ENCODE measurements around the gene CD244.
A peak's percentile ranks its signal among the peaks of the same experiment; 100 is the strongest.
"Not testable (repeated sequence)": the region's sequence is repeated elsewhere in the genome, so short reads cannot be mapped to it uniquely, and the experiment has no call there.

CD244 gene

GRCh38 chr1:160808289-160808688 lies 54.4 kb downstream of the CD244 start:
- no peak for DNase-seq

- no peak for DNase-seq
These were observed 54.9 kb downstream of the CD244 start for GRCh38 chr1:160807738-160808137.

GRCh38 chr1:160807247-160807646 lies 55.4 kb downstream of the CD244 start:
- no peak for DNase-seq

- no peak for DNase-seq
These were observed 55.9 kb downstream of the CD244 start for GRCh38 chr1:160806784-160807183.

DNA sequence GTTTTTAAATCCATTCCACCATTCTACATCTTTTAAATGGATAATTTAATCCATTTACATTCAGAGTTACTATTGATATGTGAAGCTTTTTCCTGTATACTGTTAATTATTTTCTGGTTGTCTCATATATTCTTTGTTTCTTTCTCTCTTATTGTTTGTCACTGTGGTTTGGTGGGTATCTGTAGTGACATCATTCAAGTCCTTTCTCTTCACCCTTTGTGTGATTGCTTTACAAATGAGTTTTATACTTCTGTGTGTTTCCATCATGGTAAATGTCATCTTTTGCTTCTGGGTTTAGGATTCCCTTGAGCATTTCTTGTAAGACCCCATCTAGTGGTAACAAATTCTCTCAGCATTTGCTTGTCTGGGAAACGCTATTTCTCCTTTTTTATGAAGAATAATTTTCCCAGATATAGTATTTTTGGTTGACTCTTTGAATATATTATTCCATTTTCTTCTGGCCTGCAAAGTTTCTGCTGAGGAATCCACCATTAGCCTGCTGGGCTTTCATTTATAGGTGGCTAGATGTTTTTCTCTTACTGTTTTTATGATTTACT lies 56.5 kb downstream of the CD244 start:
- DNase-seq: no peak

DNA sequence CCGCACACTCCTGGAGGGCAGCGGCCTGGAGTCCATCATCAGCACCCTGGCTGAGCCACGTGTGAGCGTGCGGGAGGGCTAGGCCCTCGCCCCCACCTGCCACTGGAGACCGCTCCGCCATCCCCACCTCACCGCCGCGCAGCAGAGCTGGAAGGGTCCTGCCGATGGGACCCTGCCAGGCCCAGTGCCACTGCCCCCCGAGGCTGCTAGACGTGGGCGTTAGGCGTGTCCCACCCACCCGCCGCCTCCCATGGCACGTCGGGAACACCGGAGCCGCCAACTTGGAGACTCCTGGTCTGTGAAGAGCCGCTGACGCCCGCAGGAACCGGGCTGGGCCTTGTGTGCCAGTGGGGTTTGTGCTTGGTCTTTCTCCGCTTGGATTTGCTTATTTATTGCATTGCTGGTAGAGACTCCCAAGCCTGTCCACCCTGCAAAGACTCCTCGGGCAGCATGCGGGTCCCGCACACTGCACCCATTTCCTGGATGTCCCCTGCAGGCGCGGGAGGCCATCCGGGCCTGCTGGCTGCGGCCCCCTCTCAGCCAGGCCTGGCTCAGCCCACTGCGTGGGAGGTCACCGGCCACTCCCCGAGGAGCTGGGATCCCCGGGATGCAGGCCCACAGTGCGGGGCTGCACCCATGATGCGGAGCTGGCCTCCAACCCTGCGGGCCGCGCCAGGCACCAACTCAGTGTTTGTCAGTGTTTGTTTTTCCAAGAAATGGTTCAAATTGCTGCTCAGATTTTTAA lies 60.7 kb downstream of the CD244 start:
- DNase-seq: no peak

DNA sequence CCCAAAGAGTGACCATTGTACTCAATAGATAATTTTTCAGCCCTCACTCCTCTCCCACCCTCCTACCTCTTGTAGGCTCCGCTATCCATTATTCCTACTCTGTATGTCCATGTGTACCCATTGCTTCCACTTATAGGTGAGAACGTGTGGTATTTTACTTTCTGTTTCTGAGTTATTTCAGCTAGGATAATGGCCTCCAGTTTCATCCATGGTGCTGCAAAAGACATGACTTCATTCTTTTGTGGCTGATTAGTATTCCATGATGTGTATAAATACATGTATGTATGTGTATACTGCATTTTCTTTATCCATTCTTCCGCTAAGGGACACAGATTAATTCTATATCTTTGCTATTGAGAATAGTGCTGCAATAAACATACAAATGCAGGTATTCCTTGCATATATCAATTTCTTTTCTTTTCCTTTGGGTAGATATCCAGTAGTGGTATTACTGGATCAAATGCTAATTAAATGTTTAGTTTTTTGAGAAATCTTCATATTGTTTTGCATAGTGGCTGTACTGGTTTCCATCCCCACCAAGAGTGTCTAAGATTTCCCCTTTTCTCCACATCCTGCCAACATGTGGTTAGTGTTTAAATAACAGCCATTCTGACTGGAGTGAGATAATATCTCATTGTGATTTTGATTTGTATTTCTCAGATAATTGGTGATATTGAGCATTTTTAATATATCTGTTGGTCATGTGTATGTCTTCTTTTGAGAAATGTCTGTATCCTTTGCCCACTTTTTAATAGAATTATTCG lies 61.9 kb downstream of the CD244 start:
- DNase-seq: no peak

GRCh38 chr1:160800142-160800541 lies 62.5 kb downstream of the CD244 start:
- no peak for DNase-seq

DNA sequence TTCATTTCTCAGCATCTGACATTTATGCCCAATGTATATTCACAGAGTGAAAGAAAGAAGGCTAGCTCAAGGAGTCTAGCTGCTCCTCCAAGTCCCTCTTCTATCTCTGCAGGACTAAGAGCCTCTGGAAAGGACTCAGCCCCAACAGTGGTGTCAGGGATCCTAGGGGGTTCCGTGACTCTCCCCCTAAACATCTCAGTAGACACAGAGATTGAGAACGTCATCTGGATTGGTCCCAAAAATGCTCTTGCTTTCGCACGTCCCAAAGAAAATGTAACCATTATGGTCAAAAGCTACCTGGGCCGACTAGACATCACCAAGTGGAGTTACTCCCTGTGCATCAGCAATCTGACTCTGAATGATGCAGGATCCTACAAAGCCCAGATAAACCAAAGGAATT lies 63.0 kb downstream of the CD244 start:
- no peak for DNase-seq

DNA sequence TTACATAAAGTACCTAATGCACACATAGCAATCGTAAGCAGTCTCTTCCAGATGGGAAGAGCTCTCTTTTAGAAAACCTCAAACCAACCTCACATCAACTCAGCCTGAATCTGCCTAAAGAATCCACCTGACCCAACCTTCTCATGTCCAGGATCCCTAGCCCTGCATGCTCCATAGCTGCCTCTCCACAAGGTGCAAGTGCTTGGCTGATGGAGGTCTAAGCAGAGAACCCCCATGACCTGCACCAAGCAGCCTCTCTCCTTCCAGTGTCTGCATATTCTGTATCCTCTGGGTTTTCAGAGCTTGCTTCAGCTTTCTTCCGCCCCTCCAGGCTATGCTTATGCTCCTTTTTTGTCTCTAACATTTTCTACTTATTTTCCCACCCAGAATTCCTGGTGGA lies 64.2 kb downstream of the CD244 start:
- no peak for DNase-seq

GRCh38 chr1:160797861-160798273 lies 64.8 kb downstream of the CD244 start:
- DNase-seq: no peak

GRCh38 chr1:160797271-160797709 lies 65.4 kb downstream of the CD244 start:
- DNase-seq: no peak

- DNase-seq: peak; percentile 74
These were observed 66.7 kb downstream of the CD244 start, which contains the start of gene LY9 for GRCh38 chr1:160795951-160796383. Gene LY9, plus strand, starts transcription at chr1:160796174. Its CDS starts 14 bp downstream, at chr1:160796188.

GRCh38 chr1:160794376-160794775 lies 68.3 kb downstream of the CD244 start:
- no peak for DNase-seq

- DNase-seq: no peak
These were observed 72.7 kb downstream of the CD244 start for GRCh38 chr1:160789702-160790611.

DNA sequence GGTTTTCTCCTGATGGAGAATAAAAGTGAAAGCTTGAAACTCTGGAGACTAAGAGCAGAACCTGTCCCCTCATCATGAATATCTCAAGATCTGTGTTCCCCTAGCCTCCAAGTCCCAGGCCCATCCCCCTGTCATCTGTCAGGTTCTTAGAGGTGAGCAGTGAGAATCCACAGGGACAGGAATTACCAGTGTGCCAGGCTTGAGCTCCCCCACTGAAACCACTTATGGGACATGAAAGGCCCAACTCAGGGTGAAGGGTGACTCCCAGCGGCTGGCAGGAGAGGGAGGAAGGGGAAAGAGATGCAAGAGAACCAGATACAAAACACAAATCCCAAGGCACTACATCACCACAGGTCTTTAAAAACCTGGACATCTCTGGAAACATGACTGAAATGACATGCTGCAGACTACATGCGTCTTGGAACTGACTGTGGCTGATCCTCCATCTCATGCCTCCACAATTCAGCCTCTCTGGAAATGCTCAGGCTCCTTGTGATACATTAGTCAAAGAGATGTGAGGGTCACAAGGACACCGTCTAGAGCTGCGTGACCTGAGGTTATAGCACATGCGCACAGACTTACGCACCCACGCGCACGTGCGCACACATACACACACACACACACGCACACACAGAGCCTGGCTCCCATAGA lies 73.5 kb downstream of the CD244 start:
- no peak for DNase-seq

DNA sequence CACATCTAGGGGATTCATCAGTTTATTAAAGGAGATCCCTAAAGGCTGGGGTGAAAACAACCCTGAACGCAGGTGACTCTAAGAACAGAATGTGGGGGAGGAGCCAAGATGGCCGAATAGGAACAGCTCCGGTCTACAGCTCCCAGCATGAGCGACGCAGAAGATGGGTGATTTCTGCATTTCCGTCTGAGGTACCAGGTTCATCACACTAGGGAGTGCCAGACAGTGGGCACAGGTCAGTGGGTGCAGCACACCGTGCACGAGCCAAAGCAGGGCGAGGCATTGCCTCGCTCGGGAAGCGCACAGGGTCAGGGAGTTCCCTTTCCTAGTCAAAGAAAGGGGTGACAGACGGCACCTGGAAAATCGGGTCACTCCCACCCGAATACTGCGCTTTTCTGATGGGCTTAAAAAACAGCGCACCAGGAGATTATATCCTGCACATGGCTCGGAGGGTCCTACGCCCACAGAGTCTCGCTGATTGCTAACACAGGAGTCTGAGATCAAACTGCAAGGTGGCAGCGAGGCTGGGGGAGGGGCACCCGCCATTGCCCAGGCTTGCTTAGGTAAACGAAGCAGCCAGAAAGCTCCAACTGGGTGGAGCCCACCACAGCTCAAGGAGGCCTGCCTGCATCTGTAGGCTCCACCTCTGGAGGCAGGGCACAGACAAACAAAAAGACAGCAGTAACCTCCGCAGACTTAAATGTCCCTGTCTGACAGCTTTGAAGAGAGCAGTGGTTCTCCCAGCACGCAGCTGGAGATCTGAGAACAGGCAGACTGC lies 79.5 kb downstream of the CD244 start:
- not testable (repeated sequence) for DNase-seq

DNA sequence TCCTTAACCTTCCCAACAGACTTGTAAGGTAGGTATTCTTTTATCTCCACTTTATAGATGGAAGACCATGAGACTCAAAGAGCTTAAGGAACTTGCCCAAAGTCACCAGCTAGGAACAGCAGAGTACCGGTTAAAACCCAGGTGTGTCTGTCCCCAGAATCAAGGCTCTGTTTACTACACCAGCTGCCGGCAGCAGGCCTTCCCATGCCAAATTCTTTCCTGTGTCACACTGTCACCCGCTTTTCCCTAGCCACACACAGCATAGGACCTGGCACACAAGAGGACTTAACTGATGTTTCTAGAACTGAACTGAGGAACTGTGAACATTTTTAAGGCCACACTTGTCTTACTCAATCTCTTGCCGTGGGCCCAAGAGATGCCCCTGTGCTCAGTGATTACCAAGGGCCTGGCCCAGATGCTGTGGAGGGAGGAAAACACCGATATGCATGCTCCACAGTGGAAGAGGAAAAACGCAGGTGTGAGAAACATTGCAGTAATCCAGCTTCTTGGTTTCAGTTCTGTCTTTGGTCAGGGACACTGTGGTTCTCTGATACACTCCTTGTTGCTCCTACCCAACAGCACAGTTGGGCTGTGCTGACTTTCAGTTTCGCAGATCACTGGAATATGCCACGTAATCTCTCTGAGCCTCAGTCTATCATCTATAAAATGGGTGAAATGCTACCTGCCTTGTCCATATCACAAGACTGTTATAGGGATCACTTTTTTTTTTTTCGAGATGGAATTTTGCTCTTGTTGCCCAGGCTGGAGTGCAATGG lies 80.6 kb downstream of the CD244 start:
- DNase-seq: no peak

DNA sequence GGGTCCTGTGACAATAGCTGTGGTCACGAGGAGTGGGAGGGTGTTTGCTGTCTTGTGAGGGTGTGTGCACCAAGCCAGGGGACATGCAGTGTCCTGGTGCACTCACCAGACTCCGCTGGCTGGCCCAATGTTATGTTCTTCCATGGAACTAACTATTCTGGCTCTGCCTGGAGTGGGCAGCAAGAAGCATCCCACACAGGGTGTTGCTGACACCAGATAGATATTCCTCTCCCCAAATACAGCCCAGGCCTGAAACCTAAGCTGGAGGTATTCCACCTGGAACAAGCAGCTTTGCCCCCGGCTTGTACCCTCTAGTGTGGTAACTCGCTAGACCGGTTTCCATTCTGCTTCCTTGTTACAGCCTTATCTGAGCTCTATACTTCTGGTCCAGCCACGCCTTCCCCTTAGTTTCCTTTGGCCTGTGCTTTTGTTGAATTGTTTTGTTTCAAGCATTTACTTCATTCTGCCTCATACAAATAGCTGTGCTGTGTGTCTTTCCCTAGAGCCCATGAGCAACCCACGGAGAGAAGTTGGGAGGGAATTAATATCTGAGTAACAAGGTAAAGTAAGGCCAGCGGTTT lies 81.4 kb downstream of the CD244 start:
- DNase-seq: no peak

- no peak for DNase-seq
These were observed 82.3 kb downstream of the CD244 start for GRCh38 chr1:160780398-160780755.
